HepG2 (cell line): ENCODE measurements around the gene WIF1. TPM values are rescaled to one million over a fixed set of nuclear protein-coding genes. Genes with fewer than 3 reads are reported as not detected.

ENCODE experiments used
- ATM ChIP-seq: fragments of 450-650 bp; IDR thresholded peaks from 2 replicates; pipeline ENCODE4 v1.7.1; 2017; ENCODE audit warnings: mild to moderate bottlenecking, borderline replicate concordance
- BCLAF1 ChIP-seq: fragments of 450-650 bp; IDR thresholded peaks from 2 replicates; pipeline ENCODE4 v1.6.1; 2017; ENCODE audit warnings: mild to moderate bottlenecking
- PAF1 ChIP-seq: IDR thresholded peaks from 2 replicates; pipeline ENCODE4 v1.6.1; 2016; ENCODE audit warnings: missing genetic modification reagents, missing compliant biosample characterization
- SNRNP70 ChIP-seq: fragments of 200-400 bp; formaldehyde crosslinking; IDR thresholded peaks from 2 replicates; pipeline ENCODE4 v1.6.1; 2017; ENCODE audit warnings: mild to moderate bottlenecking, low read depth, low read length, moderate library complexity
- SOX13 ChIP-seq, 3 experiments: fragments of 450-650 bp in 1 of 3; sonication (generic) in 1 of 3; formaldehyde crosslinking in 1 of 3; IDR thresholded peaks in 2 of 3; conservative IDR thresholded peaks in 1 of 3; 2 replicates each; pipeline versions ENCODE4 v1.5.0 to v1.6.1; 2016 to 2020; ENCODE audit warnings: antibody characterized with exemption in 1 of 3, mild to moderate bottlenecking in 1 of 3, missing compliant biosample characterization in 1 of 3, missing genetic modification reagents in 1 of 3, moderate library complexity in 1 of 3
- TFDP2 ChIP-seq: sonication (generic); formaldehyde crosslinking; IDR thresholded peaks from 2 replicates; pipeline ENCODE4 v1.4.0; 2020; ENCODE audit warnings: missing genetic modification reagents
- ZNF124 ChIP-seq: sonication (generic); formaldehyde crosslinking; IDR thresholded peaks from 2 replicates; pipeline ENCODE4 v1.4.0; 2020; ENCODE audit warnings: missing genetic modification reagents
- ZNF263 ChIP-seq: sonication (generic); formaldehyde crosslinking; IDR thresholded peaks from 2 replicates; pipeline ENCODE4 v1.4.0; 2020; ENCODE audit warnings: missing genetic modification reagents
- ZNF333 ChIP-seq: sonication (generic); formaldehyde crosslinking; IDR thresholded peaks from 2 replicates; pipeline ENCODE4 v1.4.0; 2020; ENCODE audit warnings: mild to moderate bottlenecking, missing genetic modification reagents, borderline replicate concordance
- ZNF382 ChIP-seq: sonication (generic); formaldehyde crosslinking; IDR thresholded peaks from 2 replicates; pipeline ENCODE4 v1.5.0; 2020; ENCODE audit warnings: missing genetic modification reagents, mild to moderate bottlenecking, borderline replicate concordance
- ZNF672 ChIP-seq: sonication (generic); formaldehyde crosslinking; IDR thresholded peaks from 2 replicates; pipeline ENCODE4 v1.8.1; 2022; ENCODE audit warnings: missing genetic modification reagents
- ZNF678 ChIP-seq: sonication (generic); formaldehyde crosslinking; IDR thresholded peaks from 2 replicates; pipeline ENCODE4 v1.4.0; 2020; ENCODE audit warnings: mild to moderate bottlenecking, missing genetic modification reagents
- ZNF746 ChIP-seq: sonication (generic); formaldehyde crosslinking; IDR thresholded peaks from 2 replicates; pipeline ENCODE4 v1.8.0; 2022; ENCODE audit warnings: mild to moderate bottlenecking, missing genetic modification reagents
- ZNF782 ChIP-seq: sonication (generic); formaldehyde crosslinking; IDR thresholded peaks from 2 replicates; pipeline ENCODE4 v1.4.0; 2020; ENCODE audit warnings: missing genetic modification reagents, mild to moderate bottlenecking, borderline replicate concordance
- polyA plus RNA-seq, 8 experiments: library from polyadenylated mRNA; depleted of rRNA in 3 of 8; stranded (reverse) in 7 of 8; unstranded in 1 of 8; fragments of >200 nt; fragmentation: Illumina TruSeq in 4 of 8; extraction: Trizol in 4 of 8; gene quantifications; 2 replicates each; pipeline versions ENCODE4 v1.2.1 to v1.2.3, GENCODE V29; 2011 to 2016; ENCODE audit warnings: low read depth in 4 of 8, missing spikeins in 1 of 8, mixed read lengths in 1 of 8; ENCODE audit not compliant: insufficient read depth in 1 of 8
- total RNA-seq, 5 experiments: library from RNA; depleted of rRNA; stranded (reverse); fragments of >200 nt; fragmentation: Illumina TruSeq; extraction: Trizol; gene quantifications; 2 replicates each; pipeline ENCODE4 v1.2.3, GENCODE V29; 2016; ENCODE audit warnings: low read depth in 1 of 5
- TF ChIP-seq, protein P1 (sequence below): sonication (generic); formaldehyde crosslinking; IDR thresholded peaks from 2 replicates; pipeline ENCODE4 v1.8.1; 2023; ENCODE audit warnings: mild to moderate bottlenecking, missing genetic modification reagents
- TF ChIP-seq, protein P2 (sequence below): fragments of 450-650 bp; IDR thresholded peaks from 2 replicates; pipeline ENCODE4 v1.6.1; 2017
- TF ChIP-seq, protein P3 (sequence below): sonication (generic); formaldehyde crosslinking; conservative IDR thresholded peaks from 2 replicates; pipeline ENCODE4 v1.4.0; 2020; ENCODE audit warnings: mild to moderate bottlenecking, missing genetic modification reagents, moderate library complexity

The WIF1 gene
- total and polyA plus RNA-seq, 2 of the 13 experiments (the other 11 are each of a cell fraction or from before 2014, with no cell fraction given), result not detected

- TF ChIP-seq, protein P1, sequence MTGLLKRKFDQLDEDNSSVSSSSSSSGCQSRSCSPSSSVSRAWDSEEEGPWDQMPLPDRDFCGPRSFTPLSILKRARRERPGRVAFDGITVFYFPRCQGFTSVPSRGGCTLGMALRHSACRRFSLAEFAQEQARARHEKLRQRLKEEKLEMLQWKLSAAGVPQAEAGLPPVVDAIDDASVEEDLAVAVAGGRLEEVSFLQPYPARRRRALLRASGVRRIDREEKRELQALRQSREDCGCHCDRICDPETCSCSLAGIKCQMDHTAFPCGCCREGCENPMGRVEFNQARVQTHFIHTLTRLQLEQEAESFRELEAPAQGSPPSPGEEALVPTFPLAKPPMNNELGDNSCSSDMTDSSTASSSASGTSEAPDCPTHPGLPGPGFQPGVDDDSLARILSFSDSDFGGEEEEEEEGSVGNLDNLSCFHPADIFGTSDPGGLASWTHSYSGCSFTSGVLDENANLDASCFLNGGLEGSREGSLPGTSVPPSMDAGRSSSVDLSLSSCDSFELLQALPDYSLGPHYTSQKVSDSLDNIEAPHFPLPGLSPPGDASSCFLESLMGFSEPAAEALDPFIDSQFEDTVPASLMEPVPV (CRISPR knock-in tag), result peak; percentile 100
- peak; percentile 90 for TF ChIP-seq ZNF746 (CRISPR knock-in tag)
- TF ChIP-seq ZNF678 (CRISPR knock-in tag), result peak; percentile 99
- TF ChIP-seq ZNF782, result peak; percentile 100
- no peak for TF ChIP-seq ZNF382
- TF ChIP-seq, protein P2, sequence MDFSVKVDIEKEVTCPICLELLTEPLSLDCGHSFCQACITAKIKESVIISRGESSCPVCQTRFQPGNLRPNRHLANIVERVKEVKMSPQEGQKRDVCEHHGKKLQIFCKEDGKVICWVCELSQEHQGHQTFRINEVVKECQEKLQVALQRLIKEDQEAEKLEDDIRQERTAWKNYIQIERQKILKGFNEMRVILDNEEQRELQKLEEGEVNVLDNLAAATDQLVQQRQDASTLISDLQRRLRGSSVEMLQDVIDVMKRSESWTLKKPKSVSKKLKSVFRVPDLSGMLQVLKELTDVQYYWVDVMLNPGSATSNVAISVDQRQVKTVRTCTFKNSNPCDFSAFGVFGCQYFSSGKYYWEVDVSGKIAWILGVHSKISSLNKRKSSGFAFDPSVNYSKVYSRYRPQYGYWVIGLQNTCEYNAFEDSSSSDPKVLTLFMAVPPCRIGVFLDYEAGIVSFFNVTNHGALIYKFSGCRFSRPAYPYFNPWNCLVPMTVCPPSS, result no peak
- TF ChIP-seq ZNF124, result peak; percentile 99
- peak; percentile 77 for TF ChIP-seq ZNF333 (CRISPR knock-in tag)
- TF ChIP-seq BCLAF1, result no peak
- TF ChIP-seq SNRNP70, result no peak
- TF ChIP-seq, protein P3, sequence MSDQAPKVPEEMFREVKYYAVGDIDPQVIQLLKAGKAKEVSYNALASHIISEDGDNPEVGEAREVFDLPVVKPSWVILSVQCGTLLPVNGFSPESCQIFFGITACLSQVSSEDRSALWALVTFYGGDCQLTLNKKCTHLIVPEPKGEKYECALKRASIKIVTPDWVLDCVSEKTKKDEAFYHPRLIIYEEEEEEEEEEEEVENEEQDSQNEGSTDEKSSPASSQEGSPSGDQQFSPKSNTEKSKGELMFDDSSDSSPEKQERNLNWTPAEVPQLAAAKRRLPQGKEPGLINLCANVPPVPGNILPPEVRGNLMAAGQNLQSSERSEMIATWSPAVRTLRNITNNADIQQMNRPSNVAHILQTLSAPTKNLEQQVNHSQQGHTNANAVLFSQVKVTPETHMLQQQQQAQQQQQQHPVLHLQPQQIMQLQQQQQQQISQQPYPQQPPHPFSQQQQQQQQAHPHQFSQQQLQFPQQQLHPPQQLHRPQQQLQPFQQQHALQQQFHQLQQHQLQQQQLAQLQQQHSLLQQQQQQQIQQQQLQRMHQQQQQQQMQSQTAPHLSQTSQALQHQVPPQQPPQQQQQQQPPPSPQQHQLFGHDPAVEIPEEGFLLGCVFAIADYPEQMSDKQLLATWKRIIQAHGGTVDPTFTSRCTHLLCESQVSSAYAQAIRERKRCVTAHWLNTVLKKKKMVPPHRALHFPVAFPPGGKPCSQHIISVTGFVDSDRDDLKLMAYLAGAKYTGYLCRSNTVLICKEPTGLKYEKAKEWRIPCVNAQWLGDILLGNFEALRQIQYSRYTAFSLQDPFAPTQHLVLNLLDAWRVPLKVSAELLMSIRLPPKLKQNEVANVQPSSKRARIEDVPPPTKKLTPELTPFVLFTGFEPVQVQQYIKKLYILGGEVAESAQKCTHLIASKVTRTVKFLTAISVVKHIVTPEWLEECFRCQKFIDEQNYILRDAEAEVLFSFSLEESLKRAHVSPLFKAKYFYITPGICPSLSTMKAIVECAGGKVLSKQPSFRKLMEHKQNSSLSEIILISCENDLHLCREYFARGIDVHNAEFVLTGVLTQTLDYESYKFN (CRISPR knock-in tag), result peak; percentile 43
- TF ChIP-seq TFDP2 (CRISPR knock-in tag), result peak; percentile 99
- TF ChIP-seq ATM, result no peak
- no peak for TF ChIP-seq PAF1 (CRISPR knock-in tag)
- TF ChIP-seq ZNF263 (CRISPR knock-in tag), result peak; percentile 94
- 0 out of 2 replicates have a peak, but pooled peaks have one; percentile 52 for TF ChIP-seq ZNF672 (CRISPR knock-in tag)
- no peak for TF ChIP-seq SOX13 (IDR thresholded peaks at IDR 0.05)
- peak in 1 of 2 experiments; percentile 54; a peak in 2 of 4 replicates for TF ChIP-seq SOX13 (CRISPR knock-in tag; conservative IDR thresholded peaks at IDR 0.05 in 1 of 2, IDR thresholded peaks at IDR 0.05 in 1 of 2)
Observed at GRCh38 chr12:65169320-65170208, 48.5 kb upstream of the WIF1 start, which contains the start of gene LEMD3 (continued).
